ENCODE results near the gene CD6. TPM values are rescaled to one million over a fixed set of nuclear protein-coding genes. Genes with fewer than 3 reads are reported as not detected.

Gene CD6, protein sequence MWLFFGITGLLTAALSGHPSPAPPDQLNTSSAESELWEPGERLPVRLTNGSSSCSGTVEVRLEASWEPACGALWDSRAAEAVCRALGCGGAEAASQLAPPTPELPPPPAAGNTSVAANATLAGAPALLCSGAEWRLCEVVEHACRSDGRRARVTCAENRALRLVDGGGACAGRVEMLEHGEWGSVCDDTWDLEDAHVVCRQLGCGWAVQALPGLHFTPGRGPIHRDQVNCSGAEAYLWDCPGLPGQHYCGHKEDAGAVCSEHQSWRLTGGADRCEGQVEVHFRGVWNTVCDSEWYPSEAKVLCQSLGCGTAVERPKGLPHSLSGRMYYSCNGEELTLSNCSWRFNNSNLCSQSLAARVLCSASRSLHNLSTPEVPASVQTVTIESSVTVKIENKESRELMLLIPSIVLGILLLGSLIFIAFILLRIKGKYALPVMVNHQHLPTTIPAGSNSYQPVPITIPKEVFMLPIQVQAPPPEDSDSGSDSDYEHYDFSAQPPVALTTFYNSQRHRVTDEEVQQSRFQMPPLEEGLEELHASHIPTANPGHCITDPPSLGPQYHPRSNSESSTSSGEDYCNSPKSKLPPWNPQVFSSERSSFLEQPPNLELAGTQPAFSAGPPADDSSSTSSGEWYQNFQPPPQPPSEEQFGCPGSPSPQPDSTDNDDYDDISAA
- 4.2 TPM for total RNA-seq

- DNase-seq (ENCODE audit: low spot score): no peak
These were observed at the start of gene CD6 for GRCh38 chr11:60971520-60971919. Gene CD6, plus strand, starts transcription at chr11:60971680. Its CDS starts 186 bp downstream, at chr11:60971866.

DNA sequence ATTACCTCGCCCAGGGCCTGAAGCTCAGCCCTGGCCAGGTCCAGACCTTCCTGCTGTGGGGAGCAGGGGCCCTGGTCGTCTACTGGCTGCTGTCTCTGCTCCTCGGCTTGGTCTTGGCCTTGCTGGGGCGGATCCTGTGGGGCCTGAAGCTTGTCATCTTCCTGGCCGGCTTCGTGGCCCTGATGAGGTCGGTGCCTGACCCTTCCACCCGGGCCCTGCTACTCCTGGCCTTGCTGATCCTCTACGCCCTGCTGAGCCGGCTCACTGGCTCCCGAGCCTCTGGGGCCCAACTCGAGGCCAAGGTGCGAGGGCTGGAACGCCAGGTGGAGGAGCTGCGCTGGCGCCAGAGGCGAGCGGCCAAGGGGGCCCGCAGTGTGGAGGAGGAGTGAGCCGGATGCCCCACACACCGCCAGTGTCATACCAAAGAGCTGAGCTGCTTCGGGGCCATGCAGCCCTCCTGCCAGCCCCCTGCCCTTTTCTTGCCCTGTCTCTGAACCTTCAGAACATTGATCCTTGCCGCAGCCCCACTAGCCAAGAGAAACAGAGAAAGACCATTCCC, 49.6 kb upstream of the CD6 start:
- no peak for DNase-seq (ENCODE audit: low spot score)

DNA sequence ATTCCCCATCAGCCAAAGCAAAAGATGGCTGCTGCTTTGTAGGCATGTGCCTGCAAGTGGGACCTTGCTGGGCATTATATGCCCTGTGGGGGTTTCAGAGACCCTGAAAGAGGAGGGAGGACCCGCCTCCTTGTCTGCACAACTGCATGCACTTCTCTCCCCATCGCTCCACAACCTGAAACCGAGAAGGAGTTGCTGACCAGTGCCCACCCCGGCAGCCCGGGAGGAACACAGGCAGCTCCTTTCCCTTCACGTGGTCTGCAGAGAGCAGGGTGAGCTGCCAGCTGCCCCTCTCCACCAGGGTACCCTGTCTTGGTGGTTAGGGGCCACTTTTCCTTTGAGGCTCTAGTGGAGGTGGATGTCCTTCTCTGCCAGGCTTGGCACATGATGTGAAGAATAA, 48.6 kb upstream of the CD6 start:
- no peak for DNase-seq (ENCODE audit: low spot score)

- no peak for DNase-seq (ENCODE audit: low spot score)
These were observed 48.2 kb upstream of the CD6 start for GRCh38 chr11:60923326-60923725.

DNA sequence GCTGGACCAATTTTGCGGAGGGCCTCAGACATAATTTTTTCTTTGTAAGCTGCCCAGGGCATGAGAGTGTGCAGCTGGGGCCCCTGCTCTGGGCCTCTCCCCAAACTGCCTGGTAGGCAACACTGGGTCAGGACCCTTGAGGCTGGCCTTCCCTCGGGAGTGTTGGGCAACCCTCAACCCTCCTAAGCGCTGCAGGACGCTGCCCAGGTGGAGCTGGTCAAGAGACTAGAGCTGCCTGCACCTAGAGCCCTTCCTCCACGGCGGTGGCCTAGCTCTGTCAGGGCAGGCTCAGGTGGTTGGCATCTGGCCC, 47.7 kb upstream of the CD6 start:
- DNase-seq (ENCODE audit: low spot score): no peak

DNA sequence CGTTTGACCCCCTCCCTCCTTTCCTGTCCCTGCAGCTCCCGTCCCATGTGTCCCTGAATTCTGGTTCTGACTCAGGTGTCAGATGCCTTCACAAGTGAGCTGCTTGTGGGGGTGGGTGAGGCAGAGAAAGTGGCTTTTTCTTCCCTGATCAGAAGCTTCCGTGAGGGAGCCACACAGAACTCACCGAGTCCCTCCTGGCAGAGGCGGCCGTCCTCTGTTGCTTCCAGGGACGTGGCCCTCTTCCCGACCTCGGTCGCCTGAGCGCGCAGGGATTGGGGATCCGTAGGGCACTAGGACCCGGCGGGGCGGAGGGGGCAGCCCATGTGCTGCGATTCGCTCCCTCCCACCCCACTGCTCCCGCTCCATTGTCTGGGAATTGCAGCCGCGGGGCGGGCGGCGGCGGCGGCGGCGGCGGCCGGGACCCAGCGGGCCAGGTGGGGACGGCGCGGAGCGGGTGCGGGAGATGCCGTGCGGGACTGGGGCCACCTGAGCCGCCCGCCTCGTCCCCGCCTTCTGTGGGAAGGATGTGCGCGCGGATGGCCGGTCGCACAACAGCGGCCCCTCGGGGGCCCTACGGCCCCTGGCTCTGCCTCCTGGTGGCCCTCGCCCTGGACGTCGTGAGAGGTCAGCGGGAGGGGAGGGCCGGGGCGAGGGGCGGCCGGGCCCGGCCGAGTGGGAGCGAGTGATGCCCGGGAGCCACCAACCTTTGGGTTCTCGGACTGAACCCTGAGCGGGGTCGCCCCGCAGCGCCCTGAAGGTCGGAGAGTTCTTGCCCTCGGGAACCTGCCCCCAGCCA, 47.2 kb upstream of the CD6 start, which contains the start of gene TMEM132A:
TMEM132A (plus strand) TSS at position 351 of the 796 bp plus-strand sequence; CDS start at position 525, 174 bp downstream.
- no peak for DNase-seq (ENCODE audit: low spot score)

DNA sequence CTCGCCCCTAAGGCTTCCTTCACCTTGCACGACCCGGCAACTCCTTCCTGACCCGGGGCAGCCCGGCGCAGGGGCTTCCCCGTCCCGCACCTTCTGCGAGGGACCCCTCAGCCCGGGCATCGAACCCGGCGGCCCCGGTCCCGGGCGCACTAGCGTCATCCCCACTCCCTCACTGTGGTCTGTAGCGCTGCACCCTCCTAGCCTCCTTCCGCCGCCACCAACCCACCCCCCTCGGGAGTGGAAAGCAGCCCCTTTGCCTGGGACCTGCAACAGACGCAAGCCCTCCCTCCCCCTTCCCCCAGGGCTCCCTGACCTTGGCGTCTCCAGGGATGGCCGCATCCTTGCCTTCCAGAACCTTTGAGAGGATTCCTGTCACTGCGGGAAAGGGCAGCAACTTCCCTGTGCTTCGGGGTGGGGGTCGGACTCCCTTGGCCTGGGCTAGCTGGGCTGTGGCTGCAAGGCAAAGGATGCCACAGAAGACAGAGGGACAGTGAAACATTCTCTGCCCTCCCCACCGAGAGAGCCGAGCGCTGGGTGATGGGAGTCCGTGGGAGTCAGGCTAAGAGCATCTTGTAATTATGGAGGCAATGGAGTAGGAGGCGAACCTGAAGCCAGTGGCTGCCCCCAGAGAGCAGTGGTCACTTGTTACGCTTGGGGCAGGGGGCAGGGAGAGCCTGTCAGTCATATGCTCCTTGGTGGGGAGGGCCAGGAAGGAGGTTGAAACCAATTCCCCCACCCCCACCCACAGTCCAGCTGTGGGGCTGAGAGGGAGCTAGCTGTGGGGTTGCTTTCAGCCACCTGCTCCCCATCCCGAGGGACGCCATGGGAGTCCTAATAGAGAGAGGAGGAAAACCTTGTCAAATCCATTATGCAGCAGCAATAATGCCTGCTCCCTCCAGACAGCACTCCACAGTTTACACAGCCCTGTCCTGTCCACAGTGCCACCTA, 46.3 kb upstream of the CD6 start:
- no peak for DNase-seq (ENCODE audit: low spot score)

DNA sequence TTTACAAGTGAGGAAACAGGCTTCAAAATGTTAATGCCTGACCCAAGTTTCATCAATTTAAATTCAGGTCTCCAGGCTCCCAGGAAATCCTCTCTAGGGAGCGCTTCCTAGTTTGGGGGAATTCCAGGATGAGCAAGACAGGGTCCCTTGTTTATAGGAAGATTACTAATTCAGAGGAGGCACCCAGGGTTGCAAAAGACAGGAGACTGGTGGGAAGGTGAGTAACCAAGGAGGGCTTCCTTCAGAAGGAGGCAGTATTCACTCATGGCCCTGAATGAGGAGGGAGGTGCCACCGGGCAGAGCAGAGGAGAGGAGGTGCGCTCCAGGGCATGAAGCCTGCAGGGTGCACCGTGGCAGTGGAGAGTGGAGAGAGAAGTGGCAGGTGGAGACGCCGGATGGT, 45.6 kb upstream of the CD6 start:
- no peak for DNase-seq (ENCODE audit: low spot score)

- no peak for DNase-seq (ENCODE audit: low spot score)
These were observed 45.0 kb upstream of the CD6 start for GRCh38 chr11:60926500-60926899.

DNA sequence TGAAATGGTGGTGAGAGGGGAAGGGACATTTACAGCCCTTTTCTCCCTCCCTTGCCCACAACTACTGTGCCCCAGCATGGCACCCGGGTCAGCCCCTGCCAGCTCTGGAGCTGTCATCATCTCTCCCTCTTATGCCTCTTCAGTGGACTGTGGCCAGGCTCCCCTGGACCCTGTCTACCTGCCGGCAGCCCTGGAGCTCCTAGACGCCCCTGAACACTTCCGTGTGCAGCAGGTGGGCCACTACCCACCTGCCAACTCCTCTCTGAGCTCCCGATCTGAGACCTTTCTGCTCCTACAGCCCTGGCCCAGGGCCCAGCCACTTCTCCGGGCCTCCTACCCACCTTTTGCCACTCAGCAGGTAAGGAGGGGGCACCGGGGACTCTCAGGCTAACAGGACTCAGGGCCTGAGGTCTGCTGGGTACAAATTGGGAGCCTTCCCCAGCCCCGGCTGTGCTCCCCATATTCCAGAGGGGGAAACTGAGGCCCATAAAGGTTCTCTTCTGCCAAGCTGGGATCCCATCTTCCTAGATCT, 44.4 kb upstream of the CD6 start:
- DNase-seq (ENCODE audit: low spot score): no peak

DNA sequence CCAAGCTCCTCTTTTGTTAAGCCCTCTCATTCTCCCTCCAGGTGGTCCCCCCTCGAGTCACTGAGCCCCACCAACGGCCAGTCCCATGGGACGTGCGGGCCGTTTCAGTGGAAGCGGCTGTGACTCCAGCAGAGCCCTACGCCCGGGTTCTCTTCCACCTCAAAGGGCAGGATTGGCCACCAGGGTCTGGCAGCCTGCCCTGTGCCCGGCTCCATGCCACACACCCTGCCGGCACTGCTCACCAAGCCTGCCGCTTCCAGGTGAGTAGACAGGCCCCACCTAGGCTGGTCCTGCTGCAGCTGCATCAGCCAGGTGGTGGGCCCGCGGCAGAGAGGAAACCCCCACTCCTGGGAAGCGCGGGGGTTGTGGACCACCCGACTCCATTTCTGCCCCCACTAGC, 43.9 kb upstream of the CD6 start:
- DNase-seq (ENCODE audit: low spot score): no peak

GRCh38 chr11:60928563-60929001, 42.9 kb upstream of the CD6 start:
- DNase-seq (ENCODE audit: low spot score): no peak

- no peak for DNase-seq (ENCODE audit: low spot score)
These were observed 41.7 kb upstream of the CD6 start for GRCh38 chr11:60929764-60930163.

DNA sequence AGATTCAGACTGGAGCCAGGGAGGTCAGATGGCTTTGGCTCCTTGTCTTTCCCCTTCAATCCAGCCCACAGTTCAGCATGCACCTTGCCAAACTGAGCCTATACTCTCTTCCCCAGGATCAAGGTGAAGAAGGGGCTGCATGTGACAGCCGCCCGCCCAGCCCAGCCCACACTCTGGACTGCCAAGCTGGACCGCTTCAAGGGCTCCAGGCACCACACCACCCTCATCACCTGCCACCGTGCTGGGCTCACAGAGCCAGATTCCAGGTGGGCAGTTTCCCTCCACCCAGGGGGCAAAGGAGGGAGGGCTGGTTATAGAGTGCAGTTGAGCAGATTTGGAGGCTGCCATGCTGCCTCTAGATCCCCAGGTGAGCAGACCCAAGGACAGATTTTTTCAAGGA, 41.1 kb upstream of the CD6 start:
- no peak for DNase-seq (ENCODE audit: low spot score)

DNA sequence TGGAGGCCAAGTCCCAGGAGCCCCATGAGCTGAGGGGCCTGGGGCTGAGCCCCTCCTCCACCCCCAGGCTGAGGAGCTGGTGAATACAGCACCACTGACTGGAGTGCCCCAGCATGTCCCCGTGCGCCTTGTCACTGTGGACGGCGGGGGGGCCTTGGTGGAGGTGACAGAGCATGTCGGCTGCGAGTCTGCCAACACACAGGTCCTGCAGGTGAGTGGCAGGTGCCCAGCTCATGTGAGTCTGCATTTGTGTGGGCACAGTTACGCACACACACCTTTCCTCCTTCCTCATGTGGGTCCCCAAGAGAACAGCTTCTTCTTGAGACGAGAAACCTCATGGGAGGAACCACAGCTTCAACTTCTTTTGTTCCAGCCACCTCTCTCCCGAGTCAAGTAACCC, 39.6 kb upstream of the CD6 start:
- DNase-seq (ENCODE audit: low spot score): no peak

GRCh38 chr11:60932605-60933356, 38.7 kb upstream of the CD6 start:
- DNase-seq (ENCODE audit: low spot score): no peak

GRCh38 chr11:60933416-60934123, 37.9 kb upstream of the CD6 start:
- no peak for DNase-seq (ENCODE audit: low spot score)

DNA sequence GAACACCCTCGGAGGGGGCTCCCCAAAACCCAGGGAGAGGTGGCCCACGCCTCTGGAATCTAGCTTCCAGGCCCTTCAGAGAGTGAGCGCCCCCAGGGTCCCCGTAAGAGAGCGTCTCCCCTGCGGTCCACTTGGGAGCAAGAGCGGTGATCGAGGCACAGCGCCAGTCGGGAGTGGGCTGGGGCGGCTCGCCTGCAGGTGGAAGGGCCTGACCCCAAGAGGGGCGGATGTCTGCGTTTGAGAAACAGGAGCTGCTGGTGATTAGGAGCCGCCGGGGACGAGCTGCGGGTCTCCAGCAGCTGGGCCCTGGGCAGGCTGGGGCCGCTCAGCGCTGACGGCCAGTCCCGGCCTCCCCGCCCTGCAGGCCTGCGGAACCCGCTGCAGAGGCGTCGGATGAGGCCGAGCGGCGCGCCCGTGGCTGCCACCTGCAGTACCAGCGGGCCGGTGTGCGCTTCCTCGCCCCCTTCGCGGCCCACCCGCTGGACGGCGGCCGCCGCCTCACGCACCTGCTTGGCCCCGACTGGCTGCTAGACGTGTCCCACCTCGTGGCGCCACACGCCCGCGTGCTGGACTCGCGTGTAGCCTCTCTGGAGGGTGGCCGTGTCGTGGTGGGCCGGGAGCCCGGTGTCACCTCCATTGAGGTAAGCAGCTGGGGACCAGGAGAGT, 37.2 kb upstream of the CD6 start:
- no peak for DNase-seq (ENCODE audit: low spot score)

Measured in ureter (tissue), 1 donor.